ENCODE data around the gene NGFR.

The NGFR gene

GRCh38 chr17:49494986-49495841, at the start of gene NGFR:
NGFR (plus strand) TSS chr17:49495293; CDS start chr17:49495418, 125 bp downstream.
- DNase-seq, result peak; percentile 30

- DNase-seq, result no peak
Observed at GRCh38 chr17:49445591-49445990, 49.5 kb upstream of the NGFR start.

GRCh38 chr17:49447628-49448302, 47.3 kb upstream of the NGFR start:
- DNase-seq, result no peak

GRCh38 chr17:49450181-49450580, 44.9 kb upstream of the NGFR start:
- DNase-seq, result no peak

GRCh38 chr17:49450735-49451134, 44.4 kb upstream of the NGFR start:
- DNase-seq, result no peak

GRCh38 chr17:49452201-49452600, 42.9 kb upstream of the NGFR start:
- peak; percentile 6 for DNase-seq

GRCh38 chr17:49452661-49453060, 42.4 kb upstream of the NGFR start:
- no peak for DNase-seq

- DNase-seq, result no peak
Observed at GRCh38 chr17:49454050-49454449, 41.0 kb upstream of the NGFR start.

- no peak for DNase-seq
Observed at GRCh38 chr17:49455272-49455861, 39.7 kb upstream of the NGFR start.

GRCh38 chr17:49456183-49456965, 38.7 kb upstream of the NGFR start:
- no peak for DNase-seq

- DNase-seq, result no peak
Observed at GRCh38 chr17:49457564-49458535, 37.2 kb upstream of the NGFR start.

- DNase-seq, result no peak
Observed at GRCh38 chr17:49459401-49459984, 35.6 kb upstream of the NGFR start.

- no peak for DNase-seq
Observed at GRCh38 chr17:49460401-49460800, 34.7 kb upstream of the NGFR start.

- DNase-seq, result no peak
Observed at GRCh38 chr17:49461580-49461979, 33.5 kb upstream of the NGFR start.

- no peak for DNase-seq
Observed at GRCh38 chr17:49464049-49464448, 31.0 kb upstream of the NGFR start.

GRCh38 chr17:49465331-49465903, 29.7 kb upstream of the NGFR start:
- DNase-seq, result no peak

GRCh38 chr17:49466436-49466835, 28.7 kb upstream of the NGFR start:
- DNase-seq, result no peak

GRCh38 chr17:49467175-49467574, 27.9 kb upstream of the NGFR start:
- DNase-seq, result no peak

GRCh38 chr17:49468811-49469385, 26.2 kb upstream of the NGFR start:
- no peak for DNase-seq
